Body of pancreas (tissue), 4 donors: Measurements from ENCODE around the gene LRRIQ1.

Experiments
- POLR2A ChIP-seq, 3 donors: fragments of 450-650 bp; IDR thresholded peaks; one replicate each; pipeline ENCODE4 v1.6.1; 2016; ENCODE audit warnings: antibody characterized with exemption in 3 of 3, mild to moderate bottlenecking in 2 of 3
- TF ChIP-seq, protein P1 (sequence below), 7 experiments: fragments of 450-650 bp in 4 of 7; fragments of 200-600 bp in 3 of 7; sonication (generic) in 3 of 7; IDR thresholded peaks; one replicate each; pipeline ENCODE4 v1.5.1; 2016 to 2019; ENCODE audit warnings: antibody characterized with exemption in 7 of 7

DNA sequence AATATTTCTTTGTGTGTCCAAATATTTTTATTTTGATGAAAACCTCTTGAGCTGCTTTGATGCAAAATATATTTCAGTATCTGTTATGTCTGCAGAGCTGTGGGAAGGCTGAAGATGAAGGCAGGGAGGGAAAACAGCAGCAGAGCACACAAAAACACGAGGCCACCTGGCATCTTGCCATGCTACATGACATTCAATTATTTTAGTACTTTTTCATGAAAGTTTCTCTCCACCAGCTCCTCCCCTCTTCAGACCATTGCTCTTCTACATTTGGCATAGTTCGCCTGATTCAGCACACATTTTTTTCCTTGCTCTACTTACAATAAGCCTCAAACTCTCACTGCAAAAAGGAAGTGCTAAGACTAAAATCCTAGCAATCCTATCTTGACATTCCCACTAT lies 239.2 kb downstream of the LRRIQ1 start:
- TF ChIP-seq, protein P1, sequence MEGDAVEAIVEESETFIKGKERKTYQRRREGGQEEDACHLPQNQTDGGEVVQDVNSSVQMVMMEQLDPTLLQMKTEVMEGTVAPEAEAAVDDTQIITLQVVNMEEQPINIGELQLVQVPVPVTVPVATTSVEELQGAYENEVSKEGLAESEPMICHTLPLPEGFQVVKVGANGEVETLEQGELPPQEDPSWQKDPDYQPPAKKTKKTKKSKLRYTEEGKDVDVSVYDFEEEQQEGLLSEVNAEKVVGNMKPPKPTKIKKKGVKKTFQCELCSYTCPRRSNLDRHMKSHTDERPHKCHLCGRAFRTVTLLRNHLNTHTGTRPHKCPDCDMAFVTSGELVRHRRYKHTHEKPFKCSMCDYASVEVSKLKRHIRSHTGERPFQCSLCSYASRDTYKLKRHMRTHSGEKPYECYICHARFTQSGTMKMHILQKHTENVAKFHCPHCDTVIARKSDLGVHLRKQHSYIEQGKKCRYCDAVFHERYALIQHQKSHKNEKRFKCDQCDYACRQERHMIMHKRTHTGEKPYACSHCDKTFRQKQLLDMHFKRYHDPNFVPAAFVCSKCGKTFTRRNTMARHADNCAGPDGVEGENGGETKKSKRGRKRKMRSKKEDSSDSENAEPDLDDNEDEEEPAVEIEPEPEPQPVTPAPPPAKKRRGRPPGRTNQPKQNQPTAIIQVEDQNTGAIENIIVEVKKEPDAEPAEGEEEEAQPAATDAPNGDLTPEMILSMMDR (IDR thresholded peaks at IDR 0.05) = no peak
- no peak for TF ChIP-seq POLR2A (IDR thresholded peaks at IDR 0.05)
